ENCODE results near the gene RPS27. TPM values are rescaled to one million over a fixed set of nuclear protein-coding genes. Genes with fewer than 3 reads are reported as not detected.

RPS27 gene
- polyA plus RNA-seq, 2 of the 4 experiments (the other 2 are of a cell fraction), result 4,831 to 5,586 TPM

GRCh38 chr1:153963850-153964331 lies 26.7 kb upstream of the RPS27 start:
- CTCF ChIA-PET, result interaction anchor here (1.0 to 3.6 kb wide), 4 partner anchors 18 to 143 kb away, joined by 3 to 26 read pairs (median 12); partner anchors contain the start of genes DENND4B and RAB13
- POLR2A ChIA-PET, result interaction anchor here (0.9 to 4.0 kb wide), 9 partner anchors 9 to 337 kb away, joined by 3 to 30 read pairs (median 7); partner anchors contain the start of genes DENND4B, GATAD2B, JTB and RPS27
- H3K27ac ChIP-seq, result peak overlapping the region; percentile 89 to 95
- ATAC-seq (peak; percentile 27 to 55), FAIRE-seq (no peak), DNase-seq (ENCODE audit: low read depth in 1 of 2, low spot score in 1 of 2) (peak; percentile 59 to 78)
- TF ChIP-seq FOSB (CRISPR knock-in tag; IDR thresholded peaks at IDR 0.05) (no peak), CEBPB (IDR thresholded peaks at IDR 0.05) (no peak), EHMT2 (IDR thresholded peaks at IDR 0.05; ENCODE audit: low read depth) (no peak), GATA3 (IDR thresholded peaks at IDR 0.05; ENCODE audit: borderline replicate concordance) (no peak), TFCP2L1 (CRISPR knock-in tag; IDR thresholded peaks at IDR 0.05) (0 out of 2 replicates have a peak, but pooled peaks have one; percentile 43), JUN (IDR thresholded peaks at IDR 0.05) (peak in 1 of 2 experiments; percentile 47; a peak in 2 of 5 replicates), POLR2A (IDR thresholded peaks at IDR 0.05; ENCODE audit: low read length) (no peak; the same call in 1 of the 2 replicates), HES2 (IDR thresholded peaks at IDR 0.05) (no peak), CHD2 (IDR thresholded peaks at IDR 0.05; ENCODE audit: low read length, partially characterized antibody) (no peak), MAFK (IDR thresholded peaks at IDR 0.05; ENCODE audit: partially characterized antibody) (no peak), MYC (IDR thresholded peaks at IDR 0.05; ENCODE audit: borderline replicate concordance, low read length) (no peak), ZC3H11A (IDR thresholded peaks at IDR 0.05) (no peak), FOSL2 (IDR thresholded peaks at IDR 0.05) (no peak), FOSL2 (CRISPR knock-in tag; IDR thresholded peaks at IDR 0.05) (no peak), RCOR1 (IDR thresholded peaks at IDR 0.05; ENCODE audit: low read depth, low read length) (no peak), BHLHE40 (IDR thresholded peaks at IDR 0.05; ENCODE audit: low read depth, low read length) (no peak), ELK1 (IDR thresholded peaks at IDR 0.05; ENCODE audit: low read depth, low read length) (no peak)
- TF ChIP-seq, protein P1, sequence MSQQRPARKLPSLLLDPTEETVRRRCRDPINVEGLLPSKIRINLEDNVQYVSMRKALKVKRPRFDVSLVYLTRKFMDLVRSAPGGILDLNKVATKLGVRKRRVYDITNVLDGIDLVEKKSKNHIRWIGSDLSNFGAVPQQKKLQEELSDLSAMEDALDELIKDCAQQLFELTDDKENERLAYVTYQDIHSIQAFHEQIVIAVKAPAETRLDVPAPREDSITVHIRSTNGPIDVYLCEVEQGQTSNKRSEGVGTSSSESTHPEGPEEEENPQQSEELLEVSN (IDR thresholded peaks at IDR 0.05; ENCODE audit: borderline replicate concordance, low read depth), result peak; percentile 19; the same call in 1 of the 2 replicates
- TF ChIP-seq, protein P2, sequence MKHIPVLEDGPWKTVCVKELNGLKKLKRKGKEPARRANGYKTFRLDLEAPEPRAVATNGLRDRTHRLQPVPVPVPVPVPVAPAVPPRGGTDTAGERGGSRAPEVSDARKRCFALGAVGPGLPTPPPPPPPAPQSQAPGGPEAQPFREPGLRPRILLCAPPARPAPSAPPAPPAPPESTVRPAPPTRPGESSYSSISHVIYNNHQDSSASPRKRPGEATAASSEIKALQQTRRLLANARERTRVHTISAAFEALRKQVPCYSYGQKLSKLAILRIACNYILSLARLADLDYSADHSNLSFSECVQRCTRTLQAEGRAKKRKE (CRISPR knock-in tag; IDR thresholded peaks at IDR 0.05; ENCODE audit: low read depth), result 0 out of 2 replicates have a peak, but pooled peaks have one; percentile 23
- TF ChIP-seq, protein P3, sequence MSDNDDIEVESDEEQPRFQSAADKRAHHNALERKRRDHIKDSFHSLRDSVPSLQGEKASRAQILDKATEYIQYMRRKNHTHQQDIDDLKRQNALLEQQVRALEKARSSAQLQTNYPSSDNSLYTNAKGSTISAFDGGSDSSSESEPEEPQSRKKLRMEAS (IDR thresholded peaks at IDR 0.05), result peak; percentile 49
- H3K4me1 ChIP-seq, result peaks cover 34% of the 10 kb centered on the region
- H3K4me2 ChIP-seq, result peak overlapping the region; percentile 84
- no peaks in the 10 kb centered on the region for H3K9me3 ChIP-seq
- H3K4me3 ChIP-seq, result peak overlapping the region; percentile 73
- WGBS (ENCODE audit: missing lambda C conversion rate), result 1% methylated on average over 22 of the region's 22 CpGs

GRCh38 chr1:153967107-153967999 lies 23.2 kb upstream of the RPS27 start, which contains the start of gene CREB3L4:
CREB3L4 (plus strand) TSS chr1:153967902; CDS start chr1:153968526, 624 bp downstream.
- ChIA-PET POLR2A (interaction anchor here (0.5 to 4.2 kb wide), 18 partner anchors 9 to 333 kb away, joined by 3 to 78 read pairs (median 4); partner anchors contain the start of genes CHTOP, CRTC2, DENND4B and GATAD2B), CTCF (interaction anchor here (1.1 to 4.7 kb wide), 15 partner anchors 9 to 579 kb away, joined by 3 to 52 read pairs (median 5); partner anchors contain the start of genes CRTC2, DENND4B, JTB and RAB13)
- peak within 1 kb of the TSS; percentile 90 to 92 for H3K27ac ChIP-seq
- DNase-seq (ENCODE audit: low read depth in 1 of 2, low spot score in 1 of 2), result peak; percentile 92 to 99
- peak; percentile 79 to 89 for ATAC-seq
- FAIRE-seq, result no peak
- H3K4me1 ChIP-seq, result peaks cover 18% of the 10 kb centered on the region
- H3K4me3 ChIP-seq, result peak within 1 kb of the TSS; percentile 64
- no peaks in the 10 kb centered on the region for H3K9me3 ChIP-seq
- peak within 1 kb of the TSS; percentile 99 for H3K4me2 ChIP-seq
- WGBS (ENCODE audit: missing lambda C conversion rate), result 1% methylated on average over 59 of the region's 60 CpGs
- TF ChIP-seq, protein P2 (CRISPR knock-in tag; IDR thresholded peaks at IDR 0.05; ENCODE audit: low read depth), result no peak
- no peak for TF ChIP-seq FOSL2 (IDR thresholded peaks at IDR 0.05)
- no peak for TF ChIP-seq FOSL2 (CRISPR knock-in tag; IDR thresholded peaks at IDR 0.05)
- TF ChIP-seq, protein P1 (IDR thresholded peaks at IDR 0.05; ENCODE audit: borderline replicate concordance, low read depth), result peak; percentile 89
- TF ChIP-seq BCL3 (IDR thresholded peaks at IDR 0.05), result peak; percentile 68; the same call in 1 of the 3 replicates
- peak; percentile 87 for TF ChIP-seq POLR2A (IDR thresholded peaks at IDR 0.05; ENCODE audit: low read length)
- TF ChIP-seq, protein P4, sequence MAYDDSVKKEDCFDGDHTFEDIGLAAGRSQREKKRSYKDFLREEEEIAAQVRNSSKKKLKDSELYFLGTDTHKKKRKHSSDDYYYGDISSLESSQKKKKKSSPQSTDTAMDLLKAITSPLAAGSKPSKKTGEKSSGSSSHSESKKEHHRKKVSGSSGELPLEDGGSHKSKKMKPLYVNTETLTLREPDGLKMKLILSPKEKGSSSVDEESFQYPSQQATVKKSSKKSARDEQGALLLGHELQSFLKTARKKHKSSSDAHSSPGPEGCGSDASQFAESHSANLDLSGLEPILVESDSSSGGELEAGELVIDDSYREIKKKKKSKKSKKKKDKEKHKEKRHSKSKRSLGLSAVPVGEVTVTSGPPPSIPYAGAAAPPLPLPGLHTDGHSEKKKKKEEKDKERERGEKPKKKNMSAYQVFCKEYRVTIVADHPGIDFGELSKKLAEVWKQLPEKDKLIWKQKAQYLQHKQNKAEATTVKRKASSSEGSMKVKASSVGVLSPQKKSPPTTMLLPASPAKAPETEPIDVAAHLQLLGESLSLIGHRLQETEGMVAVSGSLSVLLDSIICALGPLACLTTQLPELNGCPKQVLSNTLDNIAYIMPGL (CRISPR knock-in tag; IDR thresholded peaks at IDR 0.05; ENCODE audit: borderline replicate concordance), result no peak
- peak; percentile 55; the same call in 1 of the 2 replicates for TF ChIP-seq MYC (IDR thresholded peaks at IDR 0.05; ENCODE audit: borderline replicate concordance, low read length)
- peak; percentile 58 to 72; a peak in 3 of 5 replicates for TF ChIP-seq JUN (IDR thresholded peaks at IDR 0.05)
- no peak for TF ChIP-seq BHLHE40 (IDR thresholded peaks at IDR 0.05; ENCODE audit: low read depth, low read length)
